GM10847 (cell line): ENCODE data around the gene SPATA18.

Source experiments
- POLR2A ChIP-seq: IDR thresholded peaks from 2 replicates; pipeline ENCODE4 v1.6.1; 2011; ENCODE audit not compliant: insufficient read length; ENCODE audit errors: extremely low read depth

The SPATA18 gene

DNA sequence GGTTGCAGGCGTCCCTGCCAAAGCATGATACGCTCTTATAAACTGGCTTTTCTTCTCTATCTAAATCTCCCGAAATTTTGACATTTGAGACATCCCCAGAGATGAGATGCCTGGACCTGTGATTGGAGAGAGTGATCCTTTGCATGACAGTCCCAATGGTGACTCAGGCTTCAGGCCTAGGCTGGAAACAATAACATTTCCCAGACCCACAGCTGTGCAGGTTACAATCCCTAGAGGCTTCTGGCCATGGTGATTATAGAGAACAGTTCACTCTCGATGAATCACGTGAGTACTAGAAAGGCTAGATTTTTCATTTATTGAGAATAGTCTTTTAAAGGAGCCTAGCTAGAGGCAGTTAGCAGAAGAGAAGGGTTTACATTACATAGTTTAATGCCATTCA, 75.9 kb downstream of the SPATA18 start:
- no peak for TF ChIP-seq POLR2A

DNA sequence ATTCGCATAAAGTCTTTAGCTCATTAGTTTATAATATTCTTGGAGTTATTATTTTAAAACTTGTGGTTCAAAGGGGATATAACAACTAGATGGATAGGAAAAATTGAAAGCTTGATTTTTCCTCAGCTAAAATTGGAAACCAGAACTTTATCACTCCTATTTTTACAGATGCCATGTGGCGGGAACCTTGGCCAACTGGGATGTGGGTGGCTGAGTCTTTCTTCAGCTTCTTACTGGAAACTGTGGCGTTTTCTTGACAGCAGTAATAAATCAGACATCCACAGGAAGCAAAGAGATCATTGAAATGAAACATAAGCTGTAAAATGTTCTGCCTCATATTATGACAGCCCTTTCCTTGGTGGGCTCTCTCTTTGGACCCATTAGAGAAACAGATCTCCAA, 84.1 kb downstream of the SPATA18 start:
- TF ChIP-seq POLR2A = no peak

DNA sequence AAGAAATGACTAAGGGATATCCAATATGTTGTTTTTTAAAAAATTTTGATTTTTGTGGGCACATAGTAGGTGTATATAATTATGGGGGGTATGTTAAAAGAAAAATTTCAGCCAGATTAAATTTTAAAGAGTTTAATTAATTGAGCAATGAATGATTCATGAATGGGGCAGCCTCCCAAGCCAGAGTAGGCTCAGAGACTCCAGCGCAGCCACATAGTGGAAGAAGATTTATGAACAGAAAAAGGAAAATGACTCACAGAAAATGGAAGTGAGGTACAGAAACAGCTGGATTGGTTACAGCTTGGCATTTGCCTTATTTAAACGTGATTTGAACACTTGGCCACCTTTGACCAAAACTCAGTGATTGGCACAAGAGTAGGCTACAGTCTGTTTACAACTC, 91.7 kb downstream of the SPATA18 start:
- no peak for TF ChIP-seq POLR2A

DNA sequence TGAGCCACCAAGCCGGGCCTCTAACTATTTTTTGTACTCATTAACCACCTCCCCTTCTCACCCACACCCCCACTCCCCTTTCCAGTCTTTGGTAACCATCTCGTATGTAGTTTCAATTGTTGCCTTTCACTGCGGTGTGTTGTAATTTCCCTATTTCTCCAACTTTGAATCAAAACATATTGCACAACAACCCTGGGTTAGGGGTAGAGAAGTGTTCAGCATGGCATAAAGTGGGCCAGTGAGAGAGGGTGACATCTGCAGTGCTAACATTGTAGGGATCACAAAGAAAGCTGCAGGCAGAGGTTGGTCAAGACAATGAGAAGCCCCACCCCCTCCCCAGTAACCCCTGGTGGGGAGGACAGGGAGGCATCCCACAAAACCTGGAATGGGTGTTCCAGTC, 92.7 kb downstream of the SPATA18 start:
- TF ChIP-seq POLR2A = no peak

DNA sequence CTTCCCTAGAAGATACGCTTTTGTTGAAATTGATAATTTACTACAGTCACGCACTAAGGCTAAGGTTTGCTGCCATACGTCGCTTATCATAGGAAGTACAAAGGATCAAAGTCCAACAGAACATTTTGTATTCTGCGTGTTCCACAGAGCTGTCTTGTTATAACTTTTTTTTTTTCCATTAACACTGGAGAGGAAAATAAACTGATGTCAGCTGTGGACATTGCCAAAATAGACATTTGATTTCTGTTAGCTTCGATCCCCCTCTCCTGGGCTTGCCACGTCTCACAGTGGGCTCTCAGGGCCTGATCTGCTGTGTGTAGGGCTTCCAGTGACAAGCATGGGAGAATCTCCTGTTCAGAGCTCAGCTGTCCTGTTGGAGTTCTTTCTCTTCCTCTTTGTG, 93.3 kb downstream of the SPATA18 start:
- TF ChIP-seq POLR2A = no peak
